ENCODE results near the gene IL1RAP. TPM values are rescaled to one million over a fixed set of nuclear protein-coding genes. Genes with fewer than 3 reads are reported as not detected.

The IL1RAP gene
- total RNA-seq, 4 donors from 2014 or later: 30.7 to 44.5 (median 32.1) TPM

GRCh38 chr3:190594171-190594570 is 80.3 kb downstream of the IL1RAP start:
- TF ChIP-seq POLR2A (IDR thresholded peaks at IDR 0.05) (no peak), CTCF (IDR thresholded peaks at IDR 0.05) (no peak)
- intact Hi-C loops (cut with DNase I): no loop called here
- WGBS, 2 donors: 49 to 73% methylated on average over 4 of the region's 4 CpGs
- no peak overlapping the region for H3K4me3 ChIP-seq
- no peaks in the 10 kb centered on the region for H3K36me3 ChIP-seq
- H3K4me1 ChIP-seq: peaks cover 0 to 33% (median 6%) of the 10 kb centered on the region in 3 donors
- no peak for DNase-seq
- no peaks in the 10 kb centered on the region for H3K27me3 ChIP-seq
- H3K27ac ChIP-seq: no peak overlapping the region
- no peaks in the 10 kb centered on the region for H3K9me3 ChIP-seq

GRCh38 chr3:190595179-190595795 is 81.4 kb downstream of the IL1RAP start:
- Histone ChIP-seq H3K9me3 (no peaks in the 10 kb centered on the region), H3K4me1 (peaks cover 0 to 33% (median 6%) of the 10 kb centered on the region in 3 donors), H3K36me3 (no peaks in the 10 kb centered on the region), H3K27me3 (no peaks in the 10 kb centered on the region), H3K4me3 (no peak overlapping the region), H3K27ac (peak overlapping the region in 3 of 4 donors; percentile 43 to 53 (median 47))
- TF ChIP-seq POLR2A (IDR thresholded peaks at IDR 0.05) (no peak), CTCF (IDR thresholded peaks at IDR 0.05) (no peak)
- 67 to 68% methylated on average over 9 of the region's 9 CpGs for WGBS, 2 donors
- no peak for DNase-seq
- intact Hi-C loops (cut with DNase I): no loop called here

GRCh38 chr3:190595807-190596206 is 81.9 kb downstream of the IL1RAP start:
- TF ChIP-seq POLR2A (IDR thresholded peaks at IDR 0.05) (no peak), CTCF (IDR thresholded peaks at IDR 0.05) (no peak)
- WGBS, 2 donors: 39 to 56% methylated on average over 2 of the region's 2 CpGs
- peak overlapping the region in 3 of 4 donors; percentile 47 to 53 (median 53) for H3K27ac ChIP-seq
- H3K36me3 ChIP-seq: no peaks in the 10 kb centered on the region
- H3K27me3 ChIP-seq: no peaks in the 10 kb centered on the region
- H3K4me3 ChIP-seq: no peak overlapping the region
- no peak for DNase-seq
- H3K4me1 ChIP-seq: peaks cover 0 to 33% (median 6%) of the 10 kb centered on the region in 3 donors
- no peaks in the 10 kb centered on the region for H3K9me3 ChIP-seq
- intact Hi-C loops (cut with DNase I): no loop called here

- peak overlapping the region in 3 of 4 donors; percentile 21 to 53 (median 37) for H3K27ac ChIP-seq
- H3K36me3 ChIP-seq: no peaks in the 10 kb centered on the region
- H3K27me3 ChIP-seq: no peaks in the 10 kb centered on the region
- H3K4me3 ChIP-seq: no peak overlapping the region
- TF ChIP-seq POLR2A (IDR thresholded peaks at IDR 0.05) (no peak), CTCF (IDR thresholded peaks at IDR 0.05) (no peak)
- H3K4me1 ChIP-seq: peaks cover 0 to 28% (median 6%) of the 10 kb centered on the region in 3 donors
- intact Hi-C loops (cut with DNase I): no loop called here
- no peak for DNase-seq
- no peaks in the 10 kb centered on the region for H3K9me3 ChIP-seq
- 41 to 43% methylated on average over 5 of the region's 5 CpGs for WGBS, 2 donors
Measured at GRCh38 chr3:190596349-190597285, 82.7 kb downstream of the IL1RAP start.

- intact Hi-C loops (cut with DNase I): no loop called here
- peaks cover 0 to 28% (median 6%) of the 10 kb centered on the region in 3 donors for H3K4me1 ChIP-seq
- H3K27ac ChIP-seq: peak overlapping the region in 1 of 4 donors; percentile 21
- no peaks in the 10 kb centered on the region for H3K9me3 ChIP-seq
- WGBS, 2 donors: 50% methylated on average over 1 of the region's 1 CpG
- no peak for TF ChIP-seq CTCF (IDR thresholded peaks at IDR 0.05)
- TF ChIP-seq POLR2A (IDR thresholded peaks at IDR 0.05): no peak
- no peak for DNase-seq
- H3K4me3 ChIP-seq: no peak overlapping the region
- no peaks in the 10 kb centered on the region for H3K36me3 ChIP-seq
- no peaks in the 10 kb centered on the region for H3K27me3 ChIP-seq
Measured at GRCh38 chr3:190597291-190597690, 83.4 kb downstream of the IL1RAP start.
